Stimulated activated CD4-positive, alpha-beta T cell treated with anti-CD3 and anti-CD28 coated beads, Interleukin-1b, Interleukin-23, amount 100 ng/mL, for 24 hours (primary cell): Measurements from ENCODE around the gene CDH12.
"Not testable (repeated sequence)": the region's sequence is repeated elsewhere in the genome, so short reads cannot be mapped to it uniquely, and the experiment has no call there.

Source experiments
- DNase-seq, 4 experiments: peaks; one replicate each; pipeline ENCODE4 v3.0.0-alpha.2; 2020; ENCODE audit warnings: low read depth in 4 of 4, low spot score in 1 of 4

CDH12 gene

DNA sequence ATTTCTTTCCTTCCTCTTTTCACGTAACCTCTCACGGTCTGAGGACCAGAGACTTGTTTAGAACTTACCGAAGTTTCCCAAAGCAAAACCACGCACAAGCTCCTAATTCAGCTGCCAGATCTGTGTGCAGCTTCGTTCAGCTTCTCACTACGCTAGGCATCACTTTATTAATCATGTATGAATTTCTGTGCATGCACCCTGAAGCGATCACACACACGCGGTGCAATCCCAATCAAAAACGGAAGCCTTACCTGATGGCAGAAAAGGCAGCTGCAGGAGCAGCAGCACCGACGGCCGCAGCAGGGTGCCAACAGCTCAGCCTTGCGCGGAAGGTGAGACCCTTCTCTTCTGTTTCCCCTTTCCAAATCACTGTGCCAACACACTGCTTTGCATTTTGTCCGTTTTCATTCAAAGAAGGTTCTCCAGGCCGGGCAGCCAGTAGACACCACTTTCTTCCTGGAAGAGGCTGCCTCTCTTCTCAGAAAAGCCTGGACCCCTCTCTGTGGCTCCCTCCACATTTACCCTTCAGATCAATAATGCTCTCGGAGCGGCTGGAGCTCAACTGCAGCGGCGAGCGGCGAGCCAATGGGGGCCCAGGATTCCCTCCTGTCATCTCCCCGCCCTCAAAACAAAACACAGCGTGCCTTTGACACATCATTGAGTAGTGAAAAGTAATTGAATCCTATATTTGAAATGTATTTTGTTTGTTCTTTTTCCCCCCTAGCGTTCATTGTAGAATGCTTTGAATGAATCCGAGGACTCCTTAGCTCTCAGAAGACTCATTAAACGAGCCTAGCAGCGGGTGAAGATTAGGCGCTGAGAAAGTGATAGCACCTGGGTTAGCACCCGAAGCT lies at the start of gene CDH12:
TSS of gene CDH12 (minus strand) at position 538 of the 854 bp plus-strand sequence.
- no peak for DNase-seq

DNA sequence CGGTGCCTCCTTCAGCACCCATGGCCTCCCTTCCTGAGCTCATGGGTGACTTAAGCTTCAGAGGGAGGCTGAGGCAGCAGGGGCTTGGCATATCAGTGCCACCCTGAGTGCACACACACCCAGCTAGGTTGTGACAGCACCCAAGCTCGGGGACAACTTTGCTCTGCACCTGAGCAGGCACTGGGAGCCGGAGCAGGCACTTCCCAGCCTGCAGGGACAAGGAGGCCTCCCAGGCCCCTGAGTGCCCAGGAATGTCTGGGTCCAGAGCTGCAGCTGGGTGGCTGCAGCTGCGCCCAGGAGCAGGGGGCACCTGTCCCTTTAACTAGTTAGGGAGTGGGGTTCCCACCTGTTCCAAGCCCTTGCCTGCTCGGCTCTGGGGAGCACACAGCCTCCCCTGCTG lies 48.7 kb upstream of the CDH12 start:
- no peak for DNase-seq

DNA sequence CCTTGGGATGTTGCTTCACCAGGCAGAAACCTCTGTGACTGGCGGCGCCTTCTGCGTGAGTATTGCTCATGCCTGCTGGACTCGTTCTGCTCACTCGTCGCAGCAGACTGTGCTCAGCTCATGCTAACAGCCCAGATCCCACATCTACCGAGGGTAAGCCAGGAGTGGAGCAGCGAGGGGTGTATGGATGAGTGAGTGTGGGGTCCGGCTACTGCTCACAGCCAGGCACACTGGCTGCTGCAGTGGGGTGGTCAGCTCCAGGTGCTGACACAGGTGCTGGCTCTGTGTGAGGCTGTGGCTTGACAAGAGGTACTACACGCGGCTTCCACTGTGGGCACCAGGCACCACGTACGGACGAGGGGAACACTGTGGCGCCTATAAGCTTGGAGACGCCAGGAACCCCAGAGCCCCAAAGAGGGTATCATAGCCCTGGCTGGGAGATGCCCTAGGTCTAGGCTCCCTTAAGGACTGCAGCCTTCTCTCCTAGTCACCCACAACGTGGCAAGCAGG lies 47.7 kb upstream of the CDH12 start:
- no peak for DNase-seq

DNA sequence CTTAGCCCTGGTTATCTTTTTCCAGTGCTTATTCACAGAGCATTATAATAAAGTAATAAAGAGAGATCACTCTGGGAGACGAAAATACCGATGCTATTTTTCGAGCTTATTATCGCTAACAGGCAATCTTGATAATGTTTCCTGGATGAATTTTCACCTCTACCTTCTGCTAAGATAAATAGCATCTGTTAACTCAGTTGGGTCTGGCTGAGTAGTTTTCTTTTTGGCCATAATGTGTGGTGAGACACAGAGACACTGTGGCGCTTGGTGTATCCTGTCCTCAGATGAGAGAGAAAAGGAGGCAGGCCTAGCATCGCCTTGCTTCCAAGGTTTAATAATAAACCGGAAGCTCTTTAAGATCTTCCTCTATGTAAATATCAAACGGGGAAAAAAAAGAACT lies 46.2 kb upstream of the CDH12 start:
- no peak for DNase-seq

DNA sequence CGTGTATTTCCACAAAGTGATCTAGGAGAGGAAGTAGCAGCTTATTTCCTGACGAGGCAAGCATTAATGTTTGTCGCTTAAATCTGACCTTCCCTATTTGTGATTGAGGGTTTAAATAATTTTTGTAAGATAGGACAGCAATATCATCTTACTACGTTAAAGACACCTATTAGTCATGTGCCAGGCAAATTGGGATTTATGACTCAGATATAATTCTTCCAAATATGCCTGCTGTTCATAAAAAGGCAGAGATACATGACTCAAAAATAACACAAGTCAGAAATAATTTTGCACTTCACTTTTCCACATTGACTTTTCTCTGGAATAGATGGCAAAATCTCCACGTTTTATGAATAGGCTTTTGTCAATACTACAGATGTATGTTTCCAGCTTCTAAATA lies 43.0 kb upstream of the CDH12 start:
- DNase-seq = no peak

DNA sequence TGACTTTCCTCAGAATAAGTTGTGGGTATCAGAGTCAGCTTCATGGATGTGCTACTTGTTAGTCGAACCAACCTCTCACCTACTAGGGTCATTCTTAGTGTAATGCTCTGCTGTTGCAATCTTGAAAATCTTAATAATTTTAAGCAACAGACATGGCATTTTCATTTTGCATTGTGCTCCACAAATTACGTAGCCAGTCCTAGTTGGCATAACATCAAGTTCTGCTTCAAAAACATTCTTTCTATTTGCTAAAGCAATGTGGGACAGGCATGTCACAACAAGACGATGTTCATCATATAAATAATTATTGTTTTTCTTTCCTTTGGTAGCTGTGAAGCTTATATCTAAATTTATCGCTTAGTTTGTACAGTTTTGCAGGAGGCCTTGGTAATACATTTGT lies 39.3 kb upstream of the CDH12 start:
- no peak for DNase-seq

DNA sequence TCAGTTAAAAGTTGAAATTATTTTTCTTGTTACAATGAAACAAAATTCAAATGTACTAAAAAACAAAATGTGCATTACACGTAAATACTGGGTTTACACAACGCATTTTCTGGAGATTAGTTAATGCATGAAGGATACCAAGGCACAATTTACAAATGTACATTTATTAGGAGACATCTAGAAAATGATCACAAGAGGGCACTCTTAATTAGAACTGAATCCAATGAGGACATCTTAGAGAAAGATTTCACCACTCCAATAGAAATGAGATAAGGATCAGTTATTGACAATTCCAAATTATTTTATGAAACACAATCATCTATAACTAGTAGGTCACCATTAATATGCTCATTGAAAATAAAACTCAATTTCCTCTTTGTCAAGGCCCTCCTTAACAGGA lies 36.6 kb upstream of the CDH12 start:
- no peak for DNase-seq

DNA sequence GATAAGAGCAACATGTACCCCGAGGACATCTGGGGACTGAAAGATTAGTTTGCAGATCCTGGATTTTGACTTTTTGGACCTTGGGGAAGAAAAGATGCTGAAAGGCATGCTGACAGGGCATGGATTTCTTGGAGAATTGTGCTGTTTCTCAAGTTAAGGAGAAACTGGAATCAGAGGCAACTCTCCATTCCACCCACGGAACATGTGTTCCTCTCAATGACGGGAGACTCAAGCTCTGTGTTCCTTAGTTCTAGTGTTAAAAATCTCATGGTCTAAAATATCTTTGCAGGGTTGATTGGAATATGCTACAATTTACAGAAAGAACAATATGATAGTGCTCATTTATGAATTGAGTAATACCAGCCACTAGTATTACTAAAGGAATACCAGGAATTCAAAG lies 34.4 kb upstream of the CDH12 start:
- DNase-seq = no peak

DNA sequence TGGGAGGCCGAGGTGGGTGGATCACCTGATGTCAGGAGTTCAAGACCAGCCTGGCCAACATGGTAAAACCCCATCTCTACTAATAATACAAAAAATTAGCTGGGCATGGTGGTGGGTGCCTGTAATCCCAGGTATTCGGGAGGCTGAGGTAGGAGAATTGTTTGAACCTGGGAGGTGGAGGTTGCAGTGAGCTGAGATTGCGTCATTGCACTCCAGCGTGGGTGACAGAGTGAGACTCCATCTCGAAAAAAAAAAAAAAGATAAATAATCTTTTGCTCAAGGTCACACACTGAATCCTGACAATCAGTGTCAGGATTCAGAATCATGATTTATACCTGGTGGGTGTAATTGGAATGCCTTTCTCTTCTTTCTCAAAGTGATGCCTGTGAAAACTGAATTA lies 5.8 kb upstream of the CDH12 start:
- DNase-seq = not testable (repeated sequence)

DNA sequence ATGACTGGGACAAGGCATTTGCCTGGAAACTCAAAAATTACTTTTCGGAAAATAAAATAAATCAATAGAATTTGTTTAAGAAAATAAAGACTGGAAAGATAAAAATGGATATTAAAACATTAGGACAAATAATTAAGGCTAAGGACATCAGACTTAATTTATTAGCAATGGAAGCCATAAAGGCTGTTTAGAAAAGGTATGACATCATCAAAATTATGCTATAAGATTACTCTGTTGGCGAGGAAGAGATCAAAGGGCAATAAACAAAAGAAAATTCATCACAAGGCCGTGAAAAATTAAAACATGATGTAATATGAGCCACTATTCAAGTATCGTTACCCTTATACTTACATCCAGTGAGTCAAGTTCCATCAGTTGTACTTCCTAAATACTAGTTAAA lies 2.7 kb upstream of the CDH12 start:
- DNase-seq = no peak

DNA sequence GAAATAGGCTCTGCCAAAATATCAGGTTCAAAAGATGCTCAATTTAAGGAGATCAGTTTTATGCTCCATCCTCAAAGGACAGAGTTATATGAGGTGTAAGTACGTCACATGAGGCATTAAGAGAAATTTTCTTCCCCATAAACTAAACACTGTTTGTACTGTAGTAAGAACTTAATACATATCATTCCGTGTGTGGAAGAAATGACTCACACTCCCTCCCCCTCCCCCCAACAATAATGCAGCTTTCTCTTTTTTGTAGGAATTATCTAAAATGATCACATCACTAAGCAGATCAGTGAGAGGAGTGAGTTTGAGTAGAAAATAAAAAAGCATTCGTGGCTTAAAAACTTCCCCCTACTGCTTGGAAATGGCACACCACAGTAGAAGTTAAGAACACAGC lies 2.2 kb downstream of the CDH12 start:
- no peak for DNase-seq

DNA sequence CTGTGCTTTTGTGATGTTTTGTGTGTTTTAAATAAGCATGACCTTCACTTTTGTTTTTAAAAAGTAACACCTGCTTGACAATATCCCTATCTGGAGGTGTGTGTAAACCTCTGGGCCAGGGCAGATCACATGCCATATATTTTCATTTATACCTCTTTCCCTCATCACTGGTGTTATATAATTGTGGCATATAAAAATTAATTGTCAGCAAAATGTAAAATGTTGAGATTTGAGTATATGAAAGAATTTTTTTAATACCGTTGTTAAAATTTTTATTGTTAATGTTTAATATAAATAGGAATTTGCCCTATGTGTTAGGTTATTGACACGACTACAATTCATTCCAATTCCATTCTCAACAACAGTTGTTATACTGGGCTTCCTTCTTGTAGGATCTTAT lies 6.5 kb downstream of the CDH12 start:
- DNase-seq = no peak

DNA sequence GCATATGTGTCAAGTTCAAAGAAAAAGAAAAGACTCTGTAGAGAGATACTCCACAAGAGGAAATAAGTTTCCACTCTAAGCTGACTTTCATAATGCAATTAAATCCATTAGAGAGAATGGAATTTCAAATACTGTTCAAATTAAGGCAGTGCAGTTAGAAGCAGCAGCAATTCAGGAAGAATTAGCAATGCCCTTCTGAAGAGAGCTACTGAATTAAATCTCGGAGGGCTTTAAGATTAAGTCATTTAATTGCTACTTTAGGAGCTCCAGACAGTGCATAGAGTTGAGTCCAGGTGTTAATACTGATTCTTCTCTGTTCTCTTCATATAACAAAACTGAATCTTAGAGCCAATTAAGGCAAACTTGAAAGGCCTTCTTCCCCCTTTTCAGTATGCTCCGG lies 8.5 kb downstream of the CDH12 start:
- no peak for DNase-seq

DNA sequence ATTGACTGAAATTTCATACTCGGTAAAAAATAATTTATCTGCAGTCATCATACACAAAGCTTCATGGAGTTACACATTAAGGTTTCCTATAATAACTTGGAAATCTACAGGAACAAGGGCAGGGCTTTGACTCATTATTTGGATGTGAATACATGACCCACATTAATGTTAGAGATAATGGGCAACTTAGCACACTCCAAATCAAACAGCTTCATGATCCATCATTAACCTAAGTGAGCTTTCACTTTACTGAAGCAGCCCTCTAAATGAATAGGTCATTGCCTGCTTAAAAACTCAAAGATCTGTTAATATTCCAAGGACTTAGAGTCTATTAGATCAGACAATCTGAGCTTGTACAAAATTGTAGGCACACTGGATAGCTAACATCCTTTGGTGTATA lies 9.0 kb downstream of the CDH12 start:
- no peak for DNase-seq

DNA sequence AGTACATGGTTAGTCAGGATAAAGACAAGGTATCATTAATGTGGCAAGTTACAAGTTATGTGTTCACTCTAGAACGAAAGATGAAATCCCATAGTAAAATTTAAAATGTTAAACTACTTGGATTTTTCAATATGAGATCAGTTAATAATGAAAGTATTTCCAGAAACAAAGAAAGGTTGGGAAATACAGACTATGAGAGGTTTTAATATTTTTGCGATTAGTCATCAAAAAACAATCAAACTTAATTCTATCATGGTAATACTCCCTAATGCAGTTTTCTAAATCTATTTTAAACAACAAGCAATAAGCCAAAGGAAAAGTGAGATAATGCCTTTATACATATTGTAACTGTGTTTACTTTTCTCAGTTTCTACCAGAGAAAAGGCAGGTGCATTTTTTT lies 10.6 kb downstream of the CDH12 start:
- no peak for DNase-seq

DNA sequence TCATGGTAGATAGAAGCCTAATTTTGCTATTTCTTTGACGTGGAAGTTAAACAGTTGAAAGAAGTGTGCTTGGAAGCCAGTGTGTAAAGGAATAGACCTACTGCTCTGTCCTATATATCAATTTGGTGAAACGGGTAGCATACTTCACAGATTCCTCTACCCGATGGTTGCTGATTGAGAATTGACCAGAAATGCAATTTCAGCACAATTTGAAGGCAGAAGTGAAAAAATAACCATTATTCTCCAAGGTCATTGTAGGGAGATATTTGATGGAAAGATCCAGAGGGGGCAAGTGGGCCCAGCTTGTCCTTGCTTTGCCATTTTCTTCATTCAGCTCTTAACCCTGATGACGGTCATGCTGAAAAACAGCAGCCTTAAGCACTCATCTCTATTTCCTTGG lies 15.3 kb downstream of the CDH12 start:
- DNase-seq = no peak

DNA sequence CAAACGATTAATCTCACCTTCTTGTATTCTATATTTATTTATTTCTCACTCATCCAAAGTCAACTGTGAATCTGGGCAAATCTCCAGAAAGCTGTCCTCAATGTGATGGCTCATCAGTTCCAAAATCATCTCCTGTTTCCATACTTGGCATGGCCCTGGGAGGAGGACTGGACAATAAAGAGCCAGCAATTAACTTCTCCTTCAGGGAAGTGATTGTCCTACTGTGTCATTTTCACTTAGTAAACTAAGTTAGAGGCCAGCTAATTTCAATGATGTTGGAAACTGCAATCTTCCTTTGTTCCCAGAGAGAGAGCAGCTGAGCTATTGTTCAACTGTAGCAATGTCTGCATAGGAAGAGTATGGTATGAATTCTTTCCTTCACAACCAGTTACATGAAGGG lies 17.5 kb downstream of the CDH12 start:
- DNase-seq = no peak

DNA sequence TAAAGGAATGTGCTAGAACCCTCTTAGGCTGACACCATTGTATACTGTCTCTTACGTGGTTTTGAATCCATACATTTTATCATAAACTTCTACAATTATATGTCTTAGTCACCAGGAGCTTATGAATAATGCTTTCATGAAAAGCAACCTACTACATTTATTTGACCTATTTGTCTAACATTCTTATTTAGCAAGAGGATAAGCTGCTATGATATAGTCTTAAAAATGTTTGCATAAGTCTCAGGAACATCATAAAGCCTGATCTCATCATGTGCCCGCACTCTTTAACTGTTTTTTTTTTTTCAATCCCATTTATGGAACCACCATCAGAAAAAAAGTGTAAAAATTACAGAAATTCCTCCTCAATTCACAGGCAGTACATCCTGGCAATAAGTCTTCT lies 59.7 kb downstream of the CDH12 start:
- no peak for DNase-seq

DNA sequence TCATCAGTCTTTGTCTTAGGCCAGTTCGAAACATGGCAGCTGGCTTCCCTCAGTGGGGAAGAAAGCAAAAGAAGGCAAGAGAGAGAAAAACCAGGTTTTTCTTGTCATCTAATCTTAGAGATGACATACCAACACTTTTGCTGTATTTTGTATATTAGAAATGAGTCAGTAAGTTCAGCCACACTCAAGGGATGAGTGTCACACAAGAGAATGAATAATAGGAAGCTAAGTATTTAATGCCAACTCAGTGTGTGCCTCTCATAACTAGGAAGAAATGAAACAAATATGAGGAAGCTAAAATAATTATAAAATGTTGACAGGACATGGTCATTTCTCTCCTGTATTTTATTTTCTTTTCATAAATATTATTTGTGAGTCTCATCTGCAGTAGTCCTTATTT lies 65.3 kb downstream of the CDH12 start:
- DNase-seq = no peak

DNA sequence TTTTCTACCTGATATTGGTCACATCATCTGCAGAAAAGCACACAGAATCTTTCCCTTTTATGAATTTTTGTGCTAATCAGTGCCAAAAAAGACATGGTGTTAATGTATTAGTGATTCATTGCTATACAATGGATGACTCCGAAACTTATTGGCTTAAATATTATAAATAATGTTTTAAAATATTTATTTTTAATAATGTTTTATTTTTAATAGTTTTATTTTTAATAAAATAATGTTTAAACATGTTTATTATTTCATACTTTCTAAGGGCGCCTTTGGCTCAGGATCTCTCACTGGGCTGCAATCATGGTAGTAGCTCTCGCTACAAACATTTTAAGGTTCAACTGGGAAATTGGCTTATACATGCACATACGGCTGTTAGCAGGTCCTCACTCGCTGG lies 65.7 kb downstream of the CDH12 start:
- DNase-seq = no peak

DNA sequence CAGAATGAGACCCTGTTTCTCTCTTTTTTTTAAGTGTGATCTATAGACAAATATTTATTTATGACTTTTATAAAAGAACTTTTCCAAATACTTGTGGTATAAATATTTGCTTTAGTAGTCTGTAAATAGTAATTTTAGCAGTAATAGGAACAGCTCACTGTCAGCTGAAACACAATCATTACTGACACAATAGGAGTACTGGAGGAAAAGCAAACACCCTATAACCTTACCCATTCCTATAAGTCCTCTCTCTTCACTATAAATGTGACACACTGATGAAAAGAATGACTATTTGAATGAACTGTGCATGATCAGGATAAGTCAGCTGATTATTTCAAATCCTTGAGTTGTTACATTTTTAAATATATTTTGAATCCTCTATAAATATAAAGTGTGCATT lies 72.4 kb downstream of the CDH12 start:
- no peak for DNase-seq

DNA sequence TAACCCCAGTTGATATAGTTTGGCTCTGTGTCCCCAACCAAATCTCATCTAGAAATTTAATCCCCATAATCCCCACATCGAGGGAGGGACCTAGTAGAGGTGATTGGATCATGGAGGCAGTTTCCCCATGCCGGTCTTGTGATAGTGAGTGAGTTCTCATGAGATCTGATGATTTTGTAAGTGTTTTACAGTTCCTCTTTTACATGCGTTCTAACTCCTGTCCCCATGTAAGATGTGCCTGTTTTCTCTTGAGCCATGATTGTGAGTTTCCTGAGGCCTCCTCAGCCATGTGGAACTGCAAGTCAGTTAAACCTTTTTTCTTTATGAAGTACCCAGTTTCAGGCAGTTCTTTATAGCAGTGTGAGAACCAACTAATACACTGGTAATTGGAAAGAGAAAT lies 73.6 kb downstream of the CDH12 start:
- no peak for DNase-seq

DNA sequence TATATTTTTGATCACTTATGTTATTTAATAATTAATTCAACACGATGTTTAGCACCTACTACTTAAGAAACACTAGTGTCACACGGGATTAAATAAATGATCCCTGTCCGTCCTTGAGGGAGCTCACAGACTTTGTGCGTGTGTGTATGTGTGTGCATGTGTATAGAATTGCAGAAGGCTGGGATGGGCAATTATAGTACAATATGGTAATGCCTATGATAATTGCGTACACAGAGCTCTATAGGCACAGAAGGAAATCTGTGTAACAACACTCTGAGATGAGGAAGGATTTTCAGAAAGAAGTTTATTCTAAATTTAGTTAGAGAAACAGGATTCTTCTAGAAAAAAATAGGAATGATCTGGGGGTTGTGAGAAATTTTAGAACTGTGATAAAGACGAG lies 76.9 kb downstream of the CDH12 start:
- DNase-seq = no peak
